HG03025 (cell line): ENCODE results near the gene KISS1R.
"Not testable (repeated sequence)": the region's sequence is repeated elsewhere in the genome, so short reads cannot be mapped to it uniquely, and the experiment has no call there.

Experiments used
- ATAC-seq: cut with Tn5 transposase; IDR thresholded peaks from one replicate; pipeline ENCODE4 v1.9.1; 2021; ENCODE audit warnings: mild to moderate bottlenecking, moderate library complexity; ENCODE audit not compliant: unreplicated experiment, low FRiP score

The KISS1R gene

GRCh38 chr19:952049-952679, 35.0 kb downstream of the KISS1R start:
- no peak for ATAC-seq

DNA sequence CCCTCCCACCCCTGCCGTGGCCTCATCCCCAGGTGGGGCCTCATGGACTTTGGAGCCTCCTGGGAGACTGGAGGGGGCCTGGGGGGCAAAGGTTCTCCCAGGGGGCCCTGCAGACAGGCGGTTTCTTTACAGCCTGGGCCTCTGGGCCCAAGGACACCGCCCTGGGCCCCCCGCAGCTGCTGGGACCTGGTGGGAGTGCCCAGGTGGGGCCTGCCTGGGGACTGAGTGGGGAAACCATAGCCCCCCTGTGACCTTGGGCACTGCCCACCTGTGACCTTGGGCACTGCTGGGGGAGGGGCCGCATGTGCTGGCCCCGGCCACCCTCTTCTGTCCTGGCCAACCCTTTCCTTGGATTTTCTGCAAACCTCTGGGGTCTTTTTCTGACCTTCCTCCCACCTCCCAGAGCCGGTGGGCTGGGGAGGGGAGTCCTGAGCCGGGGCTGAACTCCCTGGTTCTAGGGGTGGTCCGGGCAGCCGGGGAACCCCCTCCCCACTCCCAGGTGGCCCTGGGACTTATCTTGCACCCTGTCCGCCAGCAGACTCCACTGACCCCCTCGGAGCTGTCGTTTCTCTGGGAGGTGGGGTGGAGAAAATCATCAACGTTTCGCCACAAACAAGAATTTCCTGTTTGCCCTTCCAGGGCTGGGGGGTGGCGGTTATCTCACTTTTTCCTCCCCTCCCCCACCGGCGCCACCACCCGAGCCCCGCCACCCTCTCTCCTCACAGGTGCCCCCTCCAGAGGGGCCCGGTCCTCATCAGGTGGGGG, 35.7 kb downstream of the KISS1R start:
- ATAC-seq, result no peak

DNA sequence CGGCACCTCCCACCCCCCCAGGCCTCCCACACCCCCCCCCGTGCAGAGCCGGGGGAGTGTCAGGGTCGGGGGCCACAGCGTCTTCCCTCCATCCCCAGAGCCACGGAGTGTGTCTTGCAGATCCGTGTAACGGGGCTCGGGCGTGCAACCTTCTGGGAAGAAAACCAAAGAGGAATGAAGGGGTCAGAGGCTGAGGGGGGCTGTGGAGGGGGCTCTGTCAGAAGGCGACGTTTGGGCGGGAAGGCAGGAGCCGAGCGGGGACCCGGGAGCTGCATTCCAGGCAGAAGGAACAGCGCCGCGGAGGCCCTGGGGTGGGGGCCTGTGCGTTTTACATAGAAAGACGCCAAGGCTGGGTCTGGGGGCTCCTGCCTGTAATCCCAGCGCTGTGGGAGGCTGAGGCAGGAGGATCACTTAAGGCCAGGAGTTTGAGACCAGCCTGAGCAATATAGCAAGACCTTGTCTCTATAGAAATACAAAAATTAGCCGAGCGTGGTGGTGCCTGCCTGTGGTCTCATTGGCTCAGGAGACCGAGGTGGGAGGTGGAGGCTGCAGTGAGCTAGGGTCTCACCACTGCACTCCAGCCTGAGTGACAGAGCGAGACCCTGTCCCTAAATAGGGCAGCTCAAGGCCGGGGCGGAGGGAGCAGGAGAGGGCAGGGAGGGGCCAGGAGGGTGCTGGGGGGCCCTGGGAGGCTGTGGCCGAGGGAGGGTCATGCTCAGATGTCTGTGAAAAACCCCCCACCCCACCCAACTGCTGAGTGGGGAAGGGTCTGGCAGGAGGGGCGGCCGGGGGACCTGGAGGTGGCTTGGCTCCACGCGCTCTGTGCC, 36.5 kb downstream of the KISS1R start:
- no peak for ATAC-seq

GRCh38 chr19:954272-954671, 37.1 kb downstream of the KISS1R start:
- ATAC-seq, result no peak

DNA sequence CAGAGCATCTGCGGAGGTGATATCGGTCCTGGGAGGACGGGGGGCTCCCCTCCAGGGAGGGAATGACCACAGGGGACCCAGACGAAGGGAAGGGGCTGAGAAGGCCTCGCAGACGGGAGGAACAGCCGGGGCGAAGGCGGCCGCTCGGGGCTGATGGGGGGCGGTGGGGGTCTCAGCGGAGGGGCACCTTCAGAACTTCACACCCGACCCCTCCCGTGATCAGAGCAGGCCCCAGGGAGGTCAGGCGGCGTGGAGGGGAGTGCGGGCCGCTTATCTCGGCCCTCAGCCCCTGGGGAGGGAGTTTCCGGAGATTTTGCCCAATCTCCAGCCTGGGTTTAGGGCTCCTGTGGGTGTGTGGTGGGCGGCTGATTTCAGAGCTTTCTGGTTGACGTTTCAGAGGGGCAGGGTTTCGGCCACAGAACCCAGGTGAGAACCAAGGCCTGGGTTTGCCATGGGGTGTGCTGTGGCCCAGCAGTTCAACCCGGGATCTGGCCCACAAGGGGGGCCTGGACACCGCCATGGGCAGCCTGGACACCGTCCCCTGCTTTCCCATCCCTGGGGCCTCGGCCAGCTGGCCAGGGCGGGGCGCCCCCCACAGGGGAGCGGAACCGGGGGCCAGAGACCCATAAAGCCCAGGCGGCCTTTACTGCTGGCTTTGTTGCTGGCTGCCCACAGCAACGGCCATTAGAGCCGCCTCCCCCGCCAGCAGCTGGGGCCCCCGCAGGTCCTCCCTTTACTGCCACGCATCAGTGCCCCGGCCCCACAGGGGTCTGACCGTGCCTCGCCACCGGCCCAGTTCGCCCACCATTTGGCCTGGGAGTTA, 37.8 kb downstream of the KISS1R start:
- ATAC-seq, result peak; percentile 40

- ATAC-seq, result no peak
These were observed 39.0 kb downstream of the KISS1R start for GRCh38 chr19:955803-956765.

DNA sequence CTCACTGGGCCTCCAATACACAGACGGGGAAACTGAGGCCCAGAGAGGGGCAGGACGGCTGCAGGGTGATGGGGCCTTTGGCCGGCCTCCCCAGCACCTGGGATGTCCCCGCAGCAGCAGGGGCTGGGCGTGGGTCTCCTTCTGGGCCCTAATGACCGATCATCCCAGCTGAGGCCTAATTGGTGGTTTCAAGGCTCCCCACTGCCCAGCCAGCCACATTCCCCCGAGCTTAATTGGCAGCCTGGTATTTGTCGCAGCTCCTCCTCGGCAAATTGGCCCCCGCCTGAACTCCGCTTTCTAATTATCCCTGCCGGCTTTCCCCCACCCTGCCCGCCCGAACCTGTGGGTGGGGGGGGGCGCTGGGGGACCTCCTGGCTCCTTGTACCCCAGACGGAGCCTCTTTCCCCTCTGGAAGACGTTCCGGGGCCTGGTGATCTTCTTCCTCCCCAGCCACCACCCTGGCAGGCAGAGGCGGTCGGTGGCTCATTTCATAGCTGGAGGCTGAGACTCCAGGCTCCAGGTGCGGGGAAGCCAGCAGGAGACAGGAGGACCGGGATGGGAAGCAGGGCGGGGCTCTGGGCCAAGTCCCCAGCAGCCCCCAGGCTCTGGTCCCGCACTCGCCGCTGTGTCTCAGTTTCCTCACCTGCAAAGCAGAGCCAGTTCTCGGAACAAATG, 39.8 kb downstream of the KISS1R start:
- no peak for ATAC-seq

GRCh38 chr19:957578-957977, 40.4 kb downstream of the KISS1R start:
- not testable (repeated sequence) for ATAC-seq

GRCh38 chr19:958967-959855, 42.1 kb downstream of the KISS1R start:
- no peak for ATAC-seq

- no peak for ATAC-seq
These were observed 42.9 kb downstream of the KISS1R start for GRCh38 chr19:960020-960419.

GRCh38 chr19:960601-960938, 43.4 kb downstream of the KISS1R start:
- no peak for ATAC-seq

- no peak for ATAC-seq
These were observed 44.9 kb downstream of the KISS1R start for GRCh38 chr19:961866-962620.

DNA sequence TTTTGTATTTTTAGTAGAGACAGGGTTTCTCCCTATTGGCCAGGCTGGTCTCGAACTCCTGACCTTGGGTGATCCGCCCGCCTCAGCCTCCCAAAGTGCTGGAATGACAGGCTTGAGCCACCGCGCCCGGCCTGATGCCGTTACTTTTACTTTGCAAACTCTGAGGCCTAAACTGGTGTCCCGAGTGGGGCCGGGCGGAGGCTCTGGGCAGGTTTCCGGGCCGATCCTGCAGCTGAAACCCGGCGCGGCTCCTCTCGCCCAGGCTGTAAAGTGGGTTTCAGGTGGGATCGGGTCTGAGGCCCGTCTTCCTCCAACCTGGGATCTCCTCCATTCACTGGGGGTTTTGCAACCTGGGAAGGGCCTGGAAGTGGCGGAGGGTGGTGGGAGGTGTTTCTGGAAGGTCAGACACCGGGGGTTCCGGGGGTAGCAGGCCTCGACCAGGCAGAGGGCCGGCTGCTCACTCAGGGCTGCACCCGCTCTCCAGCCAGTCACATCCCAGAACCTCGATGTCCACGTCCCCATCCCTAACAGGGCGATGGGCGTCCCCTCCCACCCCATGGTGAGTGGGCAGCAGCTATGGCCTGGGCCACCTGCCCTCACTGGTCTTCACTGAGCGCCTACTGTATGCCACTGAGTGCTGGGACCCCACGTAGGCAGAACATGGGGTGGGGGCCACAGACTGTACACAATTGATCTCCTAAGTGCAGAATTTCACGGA, 45.7 kb downstream of the KISS1R start:
- no peak for ATAC-seq

DNA sequence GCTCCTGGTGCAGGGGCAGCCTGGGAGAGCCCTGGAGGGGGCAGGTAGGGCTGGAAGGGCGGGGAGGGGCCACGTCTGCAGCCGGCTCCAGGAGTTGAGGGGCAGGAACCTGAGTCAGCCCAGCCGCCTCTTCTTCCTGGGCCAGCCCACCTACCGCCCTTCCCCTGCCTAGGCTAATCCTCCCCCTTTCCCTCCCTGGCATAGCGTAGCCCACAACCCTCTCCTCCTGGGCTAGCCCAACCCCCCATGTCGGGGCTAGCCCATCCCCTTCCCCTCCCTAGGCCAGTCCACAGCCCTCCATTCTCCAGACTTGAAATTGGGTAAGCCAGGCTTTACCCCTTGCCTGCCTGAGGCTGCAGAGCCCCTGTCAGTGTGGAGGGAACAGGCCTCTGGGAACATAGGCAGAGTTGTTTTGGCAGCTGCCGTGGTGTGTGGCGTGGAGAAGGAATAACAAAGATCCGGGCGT, 46.4 kb downstream of the KISS1R start:
- no peak for ATAC-seq

DNA sequence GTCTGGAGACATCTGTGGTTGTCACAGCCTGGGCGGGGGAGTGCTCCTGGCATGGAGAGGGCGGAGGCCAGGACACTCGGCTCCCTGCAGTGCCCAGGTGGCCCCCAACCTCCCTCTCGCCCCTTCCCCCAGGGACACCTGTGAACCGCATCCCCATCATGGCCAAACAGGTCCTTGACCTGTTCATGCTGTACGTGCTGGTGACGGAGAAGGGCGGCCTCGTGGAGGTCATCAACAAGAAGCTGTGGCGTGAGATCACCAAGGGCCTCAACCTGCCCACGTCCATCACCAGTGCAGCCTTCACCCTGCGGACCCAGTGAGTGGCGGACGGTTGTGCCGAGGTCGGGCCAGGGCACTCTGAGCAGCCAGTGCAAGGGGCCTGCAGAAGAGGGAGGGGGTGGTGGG, 47.0 kb downstream of the KISS1R start:
- no peak for ATAC-seq
